HCT116 (cell line): ENCODE data around the gene AP1B1. TPM values are rescaled to one million over a fixed set of nuclear protein-coding genes. Genes with fewer than 3 reads are reported as not detected.

ENCODE experiments used
- ATAC-seq: fragments of 200-7000 bp; cut with Tn5 transposase; 2 replicates; pipeline ENCODE4 v1.9.1; 2020; ENCODE audit warnings: mild to moderate bottlenecking, moderate library complexity
- BruUV-seq: library from RNA; stranded (reverse); fragments of 400-500 nt; replicated peaks from 2 replicates; lab custom pipeline; 2021; lab: Mats Ljungman, UMichigan
- CTCF ChIA-PET: fragments of 300-600 bp; sonication (Branson Sonifier 250); formaldehyde crosslinking; loops from one replicate; lab custom pipeline; 2021; ENCODE audit warnings: antibody characterized with exemption; lab: Charles Lee
- POLR2A ChIA-PET: fragments of 300-600, 350-600 bp; sonication (Branson Sonifier 250); formaldehyde crosslinking; loops from one replicate; lab custom pipeline; 2021; ENCODE audit warnings: antibody characterized with exemption; lab: Charles Lee
- RAD21 ChIA-PET, 2 experiments: fragments of 300-600 bp; sonication (Branson Sonifier 250); formaldehyde crosslinking; loops; one replicate each; lab custom pipeline; 2023; ENCODE audit warnings: low total read pairs in 2 of 2; ENCODE audit not compliant: uncharacterized antibody in 2 of 2, unreplicated experiment in 2 of 2, low non-redundant PET in 1 of 2; lab: Charles Lee
- DNase-seq: peaks from one replicate; pipeline ENCODE4 v3.0.0-alpha.2; 2010; ENCODE audit warnings: low read depth, low spot score
- H2AFZ ChIP-seq: fragments of 200-600 bp; shearing (Covaris generic), sonication (generic); 2 replicates; pipeline ENCODE4 v1.6.1; 2017; ENCODE audit warnings: low read depth, mixed run types, mixed read lengths, antibody characterized with exemption, low read length; ENCODE audit not compliant: poor library complexity, severe bottlenecking
- H3K27ac ChIP-seq: 2 replicates; pipeline ENCODE4 v1.5.1; 2012; ENCODE audit warnings: low read depth, low read length
- H3K27me3 ChIP-seq: fragments of 200-600 bp; sonication (generic); 2 replicates; pipeline ENCODE4 v1.6.1; 2016; ENCODE audit warnings: mixed run types, low read length, mixed read lengths; ENCODE audit not compliant: insufficient read depth
- H3K36me3 ChIP-seq, 2 experiments: fragments of 200-500 bp in 1 of 2; fragments of 200-600 bp in 1 of 2; sonication (Bioruptor generic) in 1 of 2; sonication (generic) in 1 of 2; 2 replicates each; pipeline versions ENCODE4 v1.5.1 to v1.6.1; 2014 to 2016; ENCODE audit warnings: low read length in 2 of 2, inconsistent platforms in 1 of 2, mixed read lengths in 1 of 2, mixed run types in 1 of 2; ENCODE audit not compliant: insufficient read depth in 2 of 2, control insufficient read depth in 1 of 2
- H3K4me1 ChIP-seq, 2 experiments: fragments of 200-600 bp in 1 of 2; sonication (generic) in 1 of 2; 2 replicates each; pipeline versions ENCODE4 v1.5.1 to v1.6.1; 2012 to 2017; ENCODE audit warnings: low read length in 2 of 2, inconsistent platforms in 1 of 2, mild to moderate bottlenecking in 1 of 2, mixed read lengths in 1 of 2, mixed run types in 1 of 2, moderate library complexity in 1 of 2; ENCODE audit not compliant: insufficient read depth in 2 of 2, control insufficient read depth in 1 of 2
- H3K4me2 ChIP-seq: fragments of 200-600 bp; sonication (generic); 2 replicates; pipeline ENCODE4 v1.6.1; 2017; ENCODE audit warnings: mixed run types, low read length, mixed read lengths
- H3K4me3 ChIP-seq, 2 experiments: fragments of 200-600 bp in 1 of 2; sonication (generic) in 1 of 2; replicated peaks in 1 of 2; 2 replicates each; pipeline ENCODE4 v1.5.1; 2011 to 2016; ENCODE audit warnings: low read length in 2 of 2, control low read depth in 1 of 2, low read depth in 1 of 2, mild to moderate bottlenecking in 1 of 2, mixed read lengths in 1 of 2, mixed run types in 1 of 2
- H3K79me2 ChIP-seq: fragments of 200-600 bp; sonication (generic); 2 replicates; pipeline ENCODE4 v1.6.1; 2017; ENCODE audit warnings: mild to moderate bottlenecking, mixed run types, low read length, moderate library complexity, mixed read lengths; ENCODE audit not compliant: insufficient read depth
- H3K9ac ChIP-seq: fragments of 200-600 bp; sonication (generic); 2 replicates; pipeline ENCODE4 v1.6.1; 2016; ENCODE audit warnings: low read length, mixed read lengths
- H3K9me2 ChIP-seq: fragments of 200-600 bp; sonication (generic), shearing (Covaris generic); 2 replicates; pipeline ENCODE4 v1.6.1; 2017; ENCODE audit warnings: mixed run types, mild to moderate bottlenecking, moderate library complexity; ENCODE audit not compliant: insufficient read depth
- H3K9me3 ChIP-seq, 2 experiments: fragments of 200-500 bp in 1 of 2; fragments of 200-600 bp in 1 of 2; sonication (Bioruptor generic) in 1 of 2; sonication (generic) in 1 of 2; 2 replicates each; pipeline ENCODE4 v1.6.1; 2014 to 2017; ENCODE audit warnings: low read length in 2 of 2, mixed read lengths in 2 of 2, inconsistent platforms in 1 of 2, low read depth in 1 of 2, mild to moderate bottlenecking in 1 of 2, mixed run types in 1 of 2, moderate library complexity in 1 of 2; ENCODE audit not compliant: control insufficient read depth in 1 of 2, insufficient read depth in 1 of 2
- H4K20me1 ChIP-seq: fragments of 200-600 bp; sonication (generic), shearing (Covaris generic); 2 replicates; pipeline ENCODE4 v1.6.1; 2017; ENCODE audit warnings: mixed run types, mild to moderate bottlenecking, moderate library complexity; ENCODE audit not compliant: insufficient read depth
- ATF3 ChIP-seq: IDR thresholded peaks from 2 replicates; pipeline ENCODE4 v1.6.1; 2012
- CEBPB ChIP-seq: IDR thresholded peaks from 2 replicates; pipeline ENCODE4 v1.6.1; 2012; ENCODE audit warnings: low read depth
- EGR1 ChIP-seq: IDR thresholded peaks from 2 replicates; pipeline ENCODE4 v1.6.1; 2012; ENCODE audit warnings: low read depth
- ELF1 ChIP-seq: IDR thresholded peaks from 2 replicates; pipeline ENCODE4 v1.6.1; 2012; ENCODE audit warnings: low read depth, borderline replicate concordance
- FOSL1 ChIP-seq: IDR thresholded peaks from 2 replicates; pipeline ENCODE4 v1.6.1; 2012; ENCODE audit warnings: low read depth
- JUND ChIP-seq: IDR thresholded peaks from 2 replicates; pipeline ENCODE4 v1.6.1; 2012
- MAX ChIP-seq: IDR thresholded peaks from 2 replicates; pipeline ENCODE4 v1.6.1; 2012
- POLR2A ChIP-seq: IDR thresholded peaks from 2 replicates; pipeline ENCODE4 v1.7.0; 2011; ENCODE audit warnings: borderline replicate concordance; ENCODE audit not compliant: insufficient read depth, insufficient read length; ENCODE audit errors: extremely low read depth
- POLR2AphosphoS5 ChIP-seq: IDR thresholded peaks from 2 replicates; pipeline ENCODE4 v1.6.1; 2011; ENCODE audit warnings: mild to moderate bottlenecking, low read depth, low read length, moderate library complexity
- RAD21 ChIP-seq: IDR thresholded peaks from 2 replicates; pipeline ENCODE4 v1.6.1; 2012; ENCODE audit warnings: low read depth, mild to moderate bottlenecking
- REST ChIP-seq: IDR thresholded peaks from 2 replicates; pipeline ENCODE4 v1.6.1; 2012; ENCODE audit warnings: low read depth
- SIN3A ChIP-seq: IDR thresholded peaks from 2 replicates; pipeline ENCODE4 v1.6.1; 2012; ENCODE audit warnings: low read depth
- SP1 ChIP-seq: IDR thresholded peaks from 2 replicates; pipeline ENCODE4 v1.6.1; 2012; ENCODE audit warnings: low read depth
- SRF ChIP-seq: IDR thresholded peaks from 2 replicates; pipeline ENCODE4 v1.6.1; 2012; ENCODE audit warnings: low read depth
- TCF7L2 ChIP-seq: IDR thresholded peaks from 2 replicates; pipeline ENCODE4 v1.7.0; 2011; ENCODE audit warnings: borderline replicate concordance, inconsistent platforms; ENCODE audit not compliant: insufficient read depth, insufficient read length; ENCODE audit errors: extremely low read depth
- YY1 ChIP-seq: IDR thresholded peaks from 2 replicates; pipeline ENCODE4 v1.6.1; 2011; ENCODE audit warnings: low read length, low read depth, moderate library complexity, mild to moderate bottlenecking; ENCODE audit not compliant: insufficient replicate concordance; ENCODE audit errors: extremely low read depth
- ZFX ChIP-seq: fragments of 450-650 bp; IDR thresholded peaks from 2 replicates; pipeline ENCODE4 v1.6.1; 2017
- ZNF274 ChIP-seq: fragments of 200-500 bp; sonication (Bioruptor generic); IDR thresholded peaks from 2 replicates; pipeline ENCODE4 v1.6.1; 2014; ENCODE audit warnings: mild to moderate bottlenecking, low read depth, low read length, inconsistent platforms
- intact Hi-C: fragments of 100-400 bp; cut with micrococcal nuclease; formaldehyde crosslinking; loops from 2 replicates; pipeline ENCODE4 v1.10.0; 2022
- total RNA-seq: library from RNA; stranded (reverse); gene quantifications from one replicate; pipeline ENCODE4 v1.2.1, GENCODE V29; 2021; ENCODE audit not compliant: unreplicated experiment

AP1B1 gene
- total RNA-seq, 1 experiment from 2014 or later: 60.4 TPM

GRCh38 chr22:29319072-29319471, 69.3 kb downstream of the AP1B1 start:
- H3K4me2 ChIP-seq: no peak overlapping the region
- H3K4me3 ChIP-seq: no peak overlapping the region
- no peaks in the 10 kb centered on the region for H3K9me3 ChIP-seq
- H3K9ac ChIP-seq: no peak overlapping the region
- no peak for DNase-seq
- H4K20me1 ChIP-seq: no peaks in the 10 kb centered on the region
- no peaks in the 10 kb centered on the region for H3K27me3 ChIP-seq
- no peak overlapping the region for H2AFZ ChIP-seq
- intact Hi-C loops: no loop called here
- TF ChIP-seq CEBPB: no peak
- TF ChIP-seq SIN3A: no peak
- no peak for TF ChIP-seq YY1
- TF ChIP-seq POLR2AphosphoS5: no peak
- TF ChIP-seq JUND: no peak
- TF ChIP-seq POLR2A: no peak
- TF ChIP-seq, all 23 proteins: peak for 0
- no peak for ATAC-seq
- no peaks in the 10 kb centered on the region for H3K9me2 ChIP-seq
- no peak overlapping the region for H3K27ac ChIP-seq
- no TSS peak for BruUV-seq
- H3K36me3 ChIP-seq: no peaks in the 10 kb centered on the region
- H3K4me1 ChIP-seq: peaks cover 0 to 9% of the 10 kb centered on the region in 2 experiments; a peak in 3 of 4 replicates
- ChIA-PET RAD21 (no interaction called here), POLR2A (no interaction called here), CTCF (no interaction called here)
- no peaks in the 10 kb centered on the region for H3K79me2 ChIP-seq

- ChIA-PET CTCF (no interaction called here), RAD21 (no interaction called here)
- intact Hi-C loops: no loop called here
- TF ChIP-seq JUND: no peak
- no peak for TF ChIP-seq POLR2AphosphoS5
- TF ChIP-seq POLR2A: no peak
- no peak for TF ChIP-seq MAX
- no peak for TF ChIP-seq REST
- TF ChIP-seq RAD21: no peak
- no peak for TF ChIP-seq SP1
- no peak for TF ChIP-seq EGR1
- TF ChIP-seq TCF7L2: no peak
- no peak for TF ChIP-seq ELF1
- TF ChIP-seq FOSL1: no peak
- no peak for TF ChIP-seq YY1
- no peak for TF ChIP-seq SIN3A
- no peak for TF ChIP-seq ATF3
- TF ChIP-seq SRF: no peak
- no peak for TF ChIP-seq ZFX
- no peak for TF ChIP-seq ZNF274
Observed at GRCh38 chr22:29317827-29318454, 70.4 kb downstream of the AP1B1 start.

More at GRCh38 chr22:29317827-29318454, 70.4 kb downstream of the AP1B1 start:
- Histone ChIP-seq H3K4me3 (no peak overlapping the region), H3K27me3 (no peaks in the 10 kb centered on the region), H3K36me3 (no peaks in the 10 kb centered on the region), H3K9me2 (no peaks in the 10 kb centered on the region), H4K20me1 (no peaks in the 10 kb centered on the region), H3K79me2 (no peaks in the 10 kb centered on the region), H3K27ac (no peak overlapping the region), H3K9ac (no peak overlapping the region), H3K9me3 (no peaks in the 10 kb centered on the region), H3K4me1 (peaks cover 0 to 9% of the 10 kb centered on the region in 2 experiments; a peak in 3 of 4 replicates), H3K4me2 (no peak overlapping the region), H2AFZ (no peak overlapping the region)
- DNase-seq: no peak
- no TSS peak for BruUV-seq
- POLR2A ChIA-PET: no interaction called here
- ATAC-seq: no peak
